Stimulated activated CD8-positive, alpha-beta memory T cell treated with anti-CD3 and anti-CD28 coated beads, Interleukin-15, amount 100 ng/mL, for 48 hours (primary cell): ENCODE data around the gene GOLT1A.
A peak's percentile ranks its signal among the peaks of the same experiment; 100 is the strongest.

Experiments
- DNase-seq, 2 donors: peaks; one replicate each; pipeline ENCODE4 v3.0.0-alpha.2; 2020; ENCODE audit warnings: low read depth in 2 of 2

GOLT1A gene

DNA sequence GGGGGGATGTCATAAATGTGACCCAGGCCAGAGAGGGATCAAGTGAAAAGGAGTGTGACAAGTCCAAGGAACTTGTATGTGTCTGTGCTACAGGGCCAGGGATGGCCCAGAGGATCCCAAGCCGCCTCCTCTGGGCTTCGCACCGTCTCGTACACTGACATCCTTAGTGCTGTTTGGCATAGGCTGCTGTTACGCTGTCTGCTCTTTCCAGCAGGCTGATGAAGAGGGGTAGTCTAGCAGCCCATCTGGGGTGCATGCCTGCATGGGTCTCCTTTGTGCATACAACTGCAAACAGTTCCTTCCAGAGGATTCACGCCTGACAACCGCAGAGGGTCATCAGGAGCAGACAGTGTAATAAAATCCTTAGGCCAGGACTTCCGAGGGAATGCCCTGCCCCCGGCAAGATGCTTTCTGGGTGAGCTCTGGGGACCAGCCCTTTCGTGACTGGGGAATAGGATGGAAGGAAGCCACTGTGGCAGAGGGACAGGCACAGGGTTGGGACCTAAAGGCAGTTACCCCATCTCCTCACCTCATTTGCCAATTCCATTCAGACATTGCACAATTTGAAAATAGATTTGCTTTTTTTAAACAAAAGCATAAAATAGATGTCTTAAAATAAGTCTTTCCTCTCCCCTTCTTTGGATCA, 6.3 kb upstream of the GOLT1A start:
- DNase-seq: no peak

DNA sequence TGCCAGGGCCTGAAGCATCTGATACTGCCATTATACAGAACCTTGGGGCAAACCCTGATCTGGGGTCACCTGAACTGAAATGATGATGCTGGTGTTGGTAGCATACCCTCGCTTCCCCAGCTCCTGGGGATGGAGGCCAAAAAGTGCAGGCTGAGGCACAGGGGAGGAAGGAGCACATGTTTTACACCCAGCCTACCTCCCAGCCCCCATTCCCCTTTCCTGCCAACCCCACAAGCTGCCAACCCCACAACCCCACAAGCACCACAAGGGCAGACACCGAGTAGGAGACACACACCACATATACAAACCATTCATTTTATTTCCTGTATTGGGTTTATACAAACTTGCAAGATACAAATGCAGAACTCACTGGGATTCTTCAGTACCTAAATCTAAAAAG, 4.8 kb upstream of the GOLT1A start:
- no peak for DNase-seq

DNA sequence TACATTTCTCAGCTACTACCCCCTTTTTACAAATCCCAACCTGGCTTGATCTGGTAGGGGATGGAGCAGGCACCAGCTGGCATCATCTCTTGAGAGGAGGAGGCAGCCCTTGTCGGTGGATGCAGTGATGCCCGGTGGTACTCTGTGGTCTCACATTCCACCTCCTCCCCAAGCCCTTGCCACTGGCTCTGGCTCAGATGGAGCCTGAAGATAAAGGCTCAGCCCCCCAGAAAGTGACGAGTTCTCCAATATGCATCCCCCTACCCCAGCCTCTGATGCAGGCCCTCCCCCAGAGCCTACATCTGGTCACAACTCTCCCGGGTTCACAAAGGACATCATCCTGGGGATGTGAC, 3.8 kb upstream of the GOLT1A start:
- DNase-seq: no peak

DNA sequence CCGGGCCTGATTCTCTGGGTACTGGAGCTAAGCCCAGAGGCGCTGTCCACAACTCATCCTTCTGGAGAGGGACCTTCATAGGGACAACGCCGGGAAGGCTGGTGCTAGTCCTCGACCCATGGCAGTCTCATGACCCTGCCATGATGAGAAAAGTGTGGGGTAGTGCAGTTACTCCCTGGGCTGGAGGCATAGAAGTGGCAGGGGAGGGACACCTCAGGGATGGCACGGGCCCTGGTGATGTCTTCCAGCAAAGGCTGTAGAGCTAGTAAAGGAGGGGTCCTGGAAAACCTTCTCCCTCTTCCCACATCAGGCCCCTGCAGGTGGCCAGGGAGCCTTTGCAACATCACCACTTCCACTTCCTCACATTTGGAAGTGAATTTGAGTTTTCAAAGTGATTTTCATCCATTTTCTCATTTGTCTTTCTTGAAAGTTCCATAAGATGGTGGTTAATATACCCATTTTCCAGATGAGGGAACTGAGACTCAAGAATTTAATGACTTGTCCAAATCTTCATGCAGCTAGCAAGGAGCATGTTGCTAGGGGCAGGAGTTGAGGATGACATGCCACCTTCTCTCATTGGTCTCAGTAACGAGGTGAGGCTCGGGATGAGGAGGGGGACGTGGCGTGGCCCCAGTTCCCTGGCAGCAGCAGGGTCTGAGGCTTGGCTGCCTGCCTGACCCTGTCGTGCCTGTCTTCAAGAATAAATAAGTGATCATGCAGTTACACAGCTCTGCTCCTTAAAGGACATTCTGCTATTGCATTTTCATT, 3.3 kb upstream of the GOLT1A start:
- DNase-seq: no peak

DNA sequence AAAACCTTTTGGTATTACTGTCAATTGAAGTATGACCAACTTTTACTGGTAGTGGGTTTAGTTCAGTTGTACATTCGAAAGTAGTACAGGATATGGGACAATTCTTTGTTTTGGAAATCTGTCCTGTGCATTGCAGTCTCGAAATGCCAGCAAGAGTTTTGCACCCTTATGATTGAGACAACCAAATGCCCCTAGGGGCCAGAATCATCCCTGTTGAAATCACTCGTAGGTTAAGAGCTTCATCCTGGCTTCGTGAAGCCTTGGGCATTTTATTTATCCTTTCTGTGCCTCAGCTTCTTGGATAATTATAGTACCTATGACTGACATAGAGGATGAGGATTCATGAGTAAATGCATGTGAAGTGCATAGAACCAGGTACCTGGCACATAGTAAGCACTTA, 2.4 kb upstream of the GOLT1A start:
- no peak for DNase-seq

DNA sequence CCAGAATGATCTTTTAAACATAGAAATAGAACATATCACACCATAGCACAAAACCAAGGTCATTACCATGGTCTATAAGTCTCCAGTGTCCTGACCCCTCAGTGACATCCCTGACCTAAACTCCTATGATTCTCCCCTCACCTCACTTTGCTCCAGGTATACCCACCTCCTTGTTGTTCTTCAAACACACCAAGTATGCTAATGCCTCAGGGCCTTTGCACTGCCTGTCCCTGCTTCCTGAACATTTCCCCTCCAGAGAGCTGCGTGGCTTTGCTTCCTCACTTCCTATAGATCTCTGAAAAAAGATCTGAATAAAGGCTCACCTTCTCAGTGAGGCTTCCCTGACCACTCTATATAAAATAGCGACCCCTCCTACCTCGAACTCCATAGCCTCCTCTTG, 1.1 kb downstream of the GOLT1A start:
- no peak for DNase-seq

DNA sequence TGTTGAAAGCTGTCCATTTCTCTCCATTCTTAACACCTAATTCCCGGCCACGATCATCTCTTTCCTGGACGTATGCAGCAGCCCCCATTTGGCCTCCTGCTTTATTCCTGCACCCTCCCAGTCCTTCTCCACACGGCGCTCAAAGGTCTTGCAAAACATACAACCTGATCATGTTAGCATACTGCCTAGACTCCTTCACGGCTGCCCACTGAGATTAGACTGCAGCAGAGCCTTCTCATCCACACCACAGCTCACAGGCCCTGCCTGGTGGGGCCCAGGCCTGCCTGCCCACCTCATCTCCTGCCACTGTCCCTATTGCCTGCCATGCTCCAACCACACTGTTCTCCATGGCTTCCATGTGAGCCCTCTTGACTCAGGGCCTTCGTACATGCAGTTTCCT, 2.7 kb downstream of the GOLT1A start:
- no peak for DNase-seq

DNA sequence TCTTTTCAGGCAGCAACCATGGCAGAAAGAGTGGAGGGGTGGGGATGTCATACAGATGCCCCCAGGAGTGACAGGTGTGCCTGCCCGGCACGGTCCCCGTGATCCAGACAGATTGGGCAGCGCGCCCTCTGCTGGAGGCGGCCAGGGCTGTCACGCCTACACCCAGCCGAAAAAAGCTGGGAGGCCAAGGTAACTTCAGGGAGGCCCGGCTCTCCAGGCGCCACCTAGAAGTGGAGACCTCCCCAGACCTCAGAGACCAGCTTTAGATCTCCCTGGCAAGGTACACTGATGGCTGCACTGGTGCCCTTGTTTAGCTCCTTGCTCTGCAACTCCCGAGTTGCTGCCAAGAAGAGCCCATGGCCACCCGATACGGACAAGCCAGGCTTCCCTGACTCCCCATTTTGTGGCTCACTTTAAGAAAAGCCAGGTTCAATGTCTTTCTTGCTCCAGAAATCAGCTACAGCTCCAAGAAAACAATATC, 6.6 kb downstream of the GOLT1A start:
- DNase-seq: peak; percentile 56 to 58

DNA sequence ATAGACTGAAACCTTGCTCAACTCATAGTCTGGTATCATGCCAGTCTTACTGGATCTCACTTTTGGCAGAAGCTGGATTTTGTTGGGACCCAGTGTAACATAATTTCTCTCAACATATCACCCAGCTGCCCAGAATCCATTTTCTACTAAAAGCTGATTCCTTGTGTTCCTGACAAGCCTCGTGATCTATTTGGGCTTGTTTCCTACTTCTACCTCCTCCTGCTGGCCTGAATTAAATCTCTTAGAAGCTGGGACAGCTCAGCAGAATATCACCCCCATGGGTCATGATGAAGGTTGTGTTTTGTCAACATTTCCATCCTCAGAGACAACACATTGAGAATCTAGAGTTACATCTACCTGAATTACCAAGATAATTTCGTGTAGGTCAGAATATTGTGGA, 7.7 kb downstream of the GOLT1A start:
- no peak for DNase-seq

DNA sequence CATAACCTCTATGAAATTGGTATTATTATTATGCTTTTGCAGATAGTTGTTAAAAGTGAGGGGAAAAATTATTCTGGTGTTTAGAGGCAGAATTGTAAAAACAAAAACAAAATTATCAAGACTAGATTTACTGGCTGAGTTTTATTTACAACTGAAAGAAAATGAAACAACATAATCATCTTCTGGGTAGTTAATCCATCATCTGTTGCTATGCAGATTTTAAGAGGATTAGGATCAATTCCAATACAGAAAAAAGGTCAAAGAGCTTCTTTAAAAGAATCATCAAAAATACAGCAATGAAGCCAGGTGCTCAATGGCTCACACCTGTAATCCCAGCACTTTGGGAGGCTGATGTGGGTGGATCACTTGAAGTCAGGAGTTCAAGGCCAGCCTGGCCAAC, 8.3 kb downstream of the GOLT1A start:
- DNase-seq: no peak

DNA sequence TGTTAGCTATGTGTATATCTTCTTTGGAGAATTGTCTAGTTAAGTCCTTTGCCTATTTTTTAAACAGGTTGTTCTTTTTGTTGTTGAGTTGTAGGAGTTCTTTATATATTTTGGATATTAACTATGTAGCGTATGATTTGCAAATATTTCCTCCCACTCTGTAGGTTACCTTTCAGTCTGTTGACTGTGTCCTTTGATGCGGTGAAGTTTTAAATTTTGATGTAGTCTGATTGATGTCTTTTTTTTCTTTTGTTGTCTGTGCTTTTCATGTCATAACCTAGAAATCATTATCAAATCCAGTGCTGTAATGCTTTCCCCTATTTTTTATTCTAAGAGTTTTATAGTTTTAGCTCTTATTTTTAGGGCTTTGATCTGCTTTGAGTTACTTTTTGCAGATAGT, 8.8 kb downstream of the GOLT1A start:
- no peak for DNase-seq

DNA sequence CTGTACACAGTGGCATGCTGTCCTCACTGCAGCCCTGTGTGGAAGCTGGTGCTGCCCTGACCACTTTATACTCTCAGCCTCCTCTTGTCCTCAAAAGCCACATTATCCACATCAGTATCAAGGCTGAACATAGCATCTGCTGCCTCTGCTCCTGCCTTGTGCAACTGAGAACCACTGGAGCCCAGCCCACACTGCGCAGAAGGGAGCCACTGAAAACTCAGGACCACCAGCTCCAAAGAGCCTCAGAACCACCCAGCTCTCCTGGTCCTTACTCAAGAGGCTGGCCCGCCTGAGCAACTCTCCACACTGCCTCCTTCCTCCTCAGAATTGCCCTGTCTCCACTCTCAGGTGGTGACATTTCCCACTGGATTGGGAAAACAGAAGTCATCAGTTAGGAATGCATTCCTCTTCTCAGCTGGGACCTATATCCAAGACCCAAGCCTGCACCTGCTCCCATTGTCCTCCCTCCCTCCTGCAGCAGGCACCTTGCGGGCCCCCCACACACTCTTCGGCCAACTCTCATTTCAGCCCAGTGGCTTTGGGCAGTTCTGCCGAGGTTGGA, 10.5 kb downstream of the GOLT1A start:
- DNase-seq: no peak

DNA sequence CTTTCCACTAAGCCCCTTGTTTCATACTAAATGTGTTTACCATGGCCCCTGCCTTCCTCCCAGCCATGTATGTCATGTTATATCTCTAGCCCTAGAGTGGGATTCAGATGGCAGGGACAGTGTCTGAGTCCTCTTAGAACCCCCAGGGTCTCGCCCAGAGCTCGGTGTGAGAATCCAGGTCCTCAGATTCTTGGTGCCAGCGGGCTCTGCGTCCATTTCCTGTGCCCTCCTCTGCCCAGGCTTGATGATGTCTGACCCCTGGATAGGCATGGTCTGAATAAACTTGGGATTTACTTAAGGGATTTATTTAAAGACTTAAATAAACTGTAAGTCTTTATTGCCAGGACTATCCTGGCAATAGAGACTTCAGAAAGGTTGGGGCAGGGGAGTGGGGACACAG, 11.3 kb downstream of the GOLT1A start:
- no peak for DNase-seq

DNA sequence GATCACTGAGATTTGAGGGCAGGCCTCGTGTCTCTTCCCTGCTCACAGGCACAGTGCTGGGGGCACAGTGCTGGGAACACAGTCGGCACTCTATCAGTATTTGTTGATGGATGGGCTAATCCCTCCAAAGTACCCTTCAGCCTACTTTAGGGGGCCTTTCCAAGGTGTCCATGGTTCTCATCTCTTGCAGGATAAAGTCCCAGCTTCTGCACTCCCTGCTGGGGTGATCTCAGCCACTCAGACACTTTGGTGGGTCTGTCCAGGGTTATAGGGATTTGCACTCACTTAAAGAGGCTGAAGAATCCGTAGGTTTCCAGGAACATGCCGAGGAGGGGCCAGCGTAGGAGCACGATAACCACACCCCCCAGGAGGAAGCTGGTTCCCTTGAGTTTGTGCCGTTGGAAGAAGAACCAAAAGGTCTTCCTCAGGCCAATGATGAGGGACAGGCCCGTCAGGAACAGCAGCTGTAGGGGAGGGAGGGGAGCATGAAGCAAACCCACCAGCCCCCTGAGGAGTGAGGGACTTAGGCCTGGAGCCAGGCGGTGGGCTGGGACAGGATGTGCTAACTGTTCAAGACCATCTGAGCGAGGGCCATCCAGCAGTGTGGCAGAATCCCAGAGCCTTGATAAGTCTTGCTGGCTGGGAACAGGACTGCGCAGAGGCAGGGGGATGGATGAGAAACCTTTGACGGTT, 12.3 kb downstream of the GOLT1A start:
- DNase-seq: no peak

DNA sequence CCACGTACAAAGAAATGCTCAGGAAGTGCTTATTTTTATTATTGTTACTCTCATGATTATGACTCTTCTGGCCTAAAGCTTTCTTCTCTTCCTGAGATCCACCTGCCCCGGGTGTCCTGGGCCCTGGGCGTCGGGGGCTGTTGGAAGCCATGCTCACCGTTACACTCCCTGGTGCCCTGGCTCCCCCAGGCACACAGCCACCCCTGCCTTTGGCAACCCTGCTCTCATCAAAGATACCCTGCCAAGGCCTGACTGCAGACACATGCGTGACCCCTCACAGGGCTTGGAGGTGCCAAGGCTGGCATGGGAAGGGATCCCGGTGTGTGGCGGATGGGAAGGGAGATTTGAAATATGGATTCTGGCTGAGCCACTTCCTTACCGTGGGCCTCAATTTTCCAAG, 14.2 kb downstream of the GOLT1A start:
- no peak for DNase-seq

DNA sequence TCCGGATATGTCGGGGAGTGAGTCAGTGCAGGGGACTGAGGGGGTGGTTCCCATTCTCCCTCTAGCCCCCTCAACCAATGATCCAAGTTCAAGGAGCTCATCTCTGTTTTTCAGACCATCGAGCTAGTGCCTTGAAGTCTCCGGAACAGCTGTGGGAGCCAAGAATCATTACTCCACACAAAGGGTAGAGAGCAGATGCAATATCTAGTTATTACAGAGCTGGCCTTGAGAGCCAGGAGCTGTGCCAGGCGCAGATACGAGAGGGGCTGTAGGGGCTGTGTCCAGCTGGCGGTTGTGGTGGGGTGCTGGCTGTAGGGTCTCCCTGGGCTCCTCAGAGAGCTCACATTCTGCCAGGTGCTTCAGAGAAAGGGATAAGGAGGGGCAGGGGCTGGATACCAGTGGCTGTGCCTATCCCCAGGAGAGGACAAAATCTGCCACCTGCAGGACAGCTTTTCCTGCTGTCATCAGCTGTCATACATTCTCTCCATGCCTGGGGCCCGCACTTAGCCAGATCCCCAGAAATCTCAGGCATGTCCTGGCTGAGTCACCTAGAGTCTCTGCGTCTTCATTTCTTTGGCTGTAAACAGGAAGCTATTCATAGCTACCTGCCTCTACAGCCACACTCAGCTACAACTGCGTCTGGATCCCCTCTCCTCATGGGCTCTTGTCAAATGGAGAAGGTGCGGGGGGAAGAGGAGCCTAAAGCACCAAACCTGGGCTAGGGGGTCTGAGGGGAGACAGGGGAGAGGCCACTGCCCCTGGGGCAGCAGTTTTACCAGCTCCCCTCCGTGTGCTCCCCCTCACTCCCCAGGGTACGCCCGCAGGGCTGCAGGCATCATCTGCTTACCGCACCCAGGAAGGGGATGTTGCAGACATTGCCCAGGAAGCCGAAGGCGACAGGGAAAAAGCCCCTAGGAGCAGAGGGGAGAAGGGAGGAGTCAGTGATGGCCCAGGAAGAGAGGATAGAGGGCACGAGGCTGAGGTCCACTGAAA, 15.1 kb downstream of the GOLT1A start:
- DNase-seq: no peak

DNA sequence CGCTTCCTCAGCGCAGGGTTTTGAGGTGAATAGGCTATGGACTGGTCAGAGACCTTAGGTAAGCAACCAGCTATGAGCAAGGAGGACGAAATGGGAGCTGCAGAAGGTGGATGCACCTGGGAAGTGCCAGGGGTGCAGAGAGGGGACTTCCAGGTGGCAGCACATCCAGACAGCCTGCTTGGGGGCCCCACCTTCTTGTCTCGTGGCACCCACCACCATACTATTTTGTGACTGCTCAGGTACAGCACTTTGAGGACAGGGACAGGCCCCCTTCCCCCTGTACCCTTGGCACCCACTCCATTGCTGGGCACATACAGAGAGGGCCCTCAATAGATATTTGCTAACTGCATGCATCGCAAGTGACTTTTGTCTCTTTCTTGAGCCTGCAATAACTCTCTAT, 16.7 kb downstream of the GOLT1A start:
- DNase-seq: no peak

DNA sequence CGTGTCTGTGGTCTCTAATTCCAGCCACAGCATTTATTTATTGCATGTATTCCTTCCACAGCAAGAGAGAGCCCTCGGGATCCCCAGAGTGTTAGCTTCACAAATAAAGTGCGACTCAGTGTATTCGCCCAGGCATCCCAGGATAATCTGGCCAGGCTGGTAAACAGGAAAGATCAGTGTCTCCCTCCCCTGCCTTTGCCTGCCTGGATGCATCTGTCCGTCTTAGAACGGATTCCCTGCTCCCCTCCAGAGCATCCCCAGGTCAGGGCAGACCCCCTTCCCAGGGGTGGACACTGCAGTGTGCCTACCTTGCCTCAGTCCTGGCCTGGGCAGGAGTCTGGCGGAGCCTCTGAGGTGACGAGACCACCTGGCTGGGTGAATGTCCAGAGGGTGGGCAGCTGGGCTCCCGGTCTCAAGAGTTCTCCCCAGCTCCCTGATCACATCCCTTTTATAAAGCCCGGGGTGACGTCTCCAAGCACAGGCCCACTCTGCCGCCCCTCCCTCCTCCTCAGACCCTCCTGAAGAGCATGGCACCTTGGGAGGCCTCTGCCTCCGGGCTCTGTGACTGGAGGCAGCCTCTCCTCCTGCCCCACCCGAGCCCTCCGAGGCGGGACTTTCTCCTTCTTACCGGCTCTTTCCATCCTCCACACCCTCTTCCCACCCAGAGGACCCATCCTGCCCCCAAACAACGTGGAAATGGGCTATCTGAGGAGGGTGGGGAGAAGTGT, 17.6 kb downstream of the GOLT1A start, which contains the start of gene KISS1:
Gene KISS1 (minus strand): TSS at position 424 of the 728 bp plus-strand sequence. CDS start 3,615 bp downstream, outside the sequence.
- DNase-seq: no peak

DNA sequence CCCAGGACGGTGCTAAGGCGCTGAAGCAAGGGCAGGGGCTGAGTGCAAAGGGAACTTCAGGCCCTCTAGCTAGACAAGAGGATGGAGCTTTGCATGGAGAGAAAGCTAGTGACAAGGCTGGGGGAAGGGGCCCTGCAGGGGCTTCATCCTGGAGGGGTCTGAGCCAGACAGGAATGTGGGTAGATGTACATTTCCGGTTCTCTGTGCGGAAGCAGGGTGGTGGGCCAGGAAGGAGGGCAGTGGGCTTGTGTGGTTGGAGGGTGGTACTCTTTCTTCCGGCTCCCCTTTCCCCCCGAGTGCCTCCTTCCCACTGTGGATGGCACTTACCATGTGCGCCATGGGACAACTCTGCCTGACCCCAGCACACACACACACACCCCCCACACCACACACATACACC, 19.0 kb downstream of the GOLT1A start:
- DNase-seq: no peak

DNA sequence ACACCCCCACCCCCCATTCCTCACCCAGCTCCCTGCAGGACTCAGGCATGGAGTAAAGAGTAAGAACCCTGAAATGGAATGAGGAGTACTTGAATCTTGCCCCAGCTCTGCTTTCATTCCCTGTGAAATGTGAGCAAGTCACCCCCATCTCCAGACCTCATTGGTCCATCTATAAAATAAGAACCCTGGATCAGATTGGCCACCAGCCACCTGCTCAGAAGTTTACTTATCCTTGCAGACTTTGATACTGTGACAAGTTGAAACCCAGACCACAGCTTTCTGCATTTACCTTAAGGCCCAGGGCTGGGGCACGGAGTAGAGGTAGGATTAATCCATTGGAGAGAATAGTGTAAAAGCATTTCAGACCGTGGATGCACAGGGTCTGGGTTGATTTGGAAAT, 19.7 kb downstream of the GOLT1A start:
- no peak for DNase-seq
